Peyer's patch (tissue), 4 donors: ENCODE results near the gene MACROD2. TPM values are rescaled to one million over a fixed set of nuclear protein-coding genes. Genes with fewer than 3 reads are reported as not detected.

Source experiments
- DNase-seq, 3 donors: peaks; one replicate each; pipeline ENCODE4 v3.0.0-alpha.2; 2017 to 2019
- H3K27ac ChIP-seq, 4 donors: fragments of 200-600 bp; sonication (generic); one replicate each; pipeline ENCODE4 v1.5.1; 2016 to 2019
- H3K27me3 ChIP-seq, 2 donors: fragments of 200-600 bp; sonication (generic); one replicate each; pipeline ENCODE4 v1.5.1; 2019
- H3K36me3 ChIP-seq, 3 donors: fragments of 200-600 bp; sonication (generic); one replicate each; pipeline ENCODE4 v1.5.1; 2016 to 2019
- H3K4me1 ChIP-seq, 4 donors: fragments of 200-600 bp; sonication (generic); one replicate each; pipeline ENCODE4 v1.5.1; 2016 to 2019
- H3K4me3 ChIP-seq, 4 donors: fragments of 200-600 bp; sonication (generic); 1 replicate in 3 of 4; 2 replicates in 1 of 4; pipeline ENCODE4 v1.5.1; 2016 to 2019; ENCODE audit warnings: mild to moderate bottlenecking in 1 of 4
- H3K9me3 ChIP-seq, 4 donors: fragments of 200-600 bp; sonication (generic); one replicate each; pipeline ENCODE4 v1.5.1; 2016 to 2019; ENCODE audit warnings: mild to moderate bottlenecking in 1 of 4
- CTCF ChIP-seq, 6 experiments: fragments of 450-650 bp in 4 of 6; fragments of 200-600 bp in 2 of 6; sonication (generic) in 1 of 6; IDR thresholded peaks; one replicate each; pipeline ENCODE4 v1.5.1; 2017 to 2019; ENCODE audit warnings: antibody characterized with exemption in 6 of 6, mild to moderate bottlenecking in 3 of 6, moderate library complexity in 1 of 6
- POLR2A ChIP-seq, 2 donors: fragments of 450-650 bp; IDR thresholded peaks; one replicate each; pipeline ENCODE4 v1.5.1; 2017; ENCODE audit warnings: antibody characterized with exemption in 2 of 2, mild to moderate bottlenecking in 2 of 2, moderate library complexity in 2 of 2
- total RNA-seq, 4 donors: library from RNA; depleted of rRNA; stranded (reverse); fragments of >200 nt; gene quantifications; one replicate each; pipeline ENCODE4 v1.1.0, GENCODE V29; 2016

MACROD2 gene
- total RNA-seq, 4 donors from 2014 or later, result 2.5 to 10.7 (median 6.5) TPM

- H3K36me3 ChIP-seq, result no peaks in the 10 kb centered on the region
- no peak for DNase-seq
- H3K27ac ChIP-seq, result no peak overlapping the region
- no peak for TF ChIP-seq POLR2A (IDR thresholded peaks at IDR 0.05)
- TF ChIP-seq CTCF (IDR thresholded peaks at IDR 0.05), result no peak
- H3K4me3 ChIP-seq, result no peak overlapping the region
- no peaks in the 10 kb centered on the region for H3K4me1 ChIP-seq
- no peaks in the 10 kb centered on the region for H3K9me3 ChIP-seq
- no peaks in the 10 kb centered on the region for H3K27me3 ChIP-seq
Observed at GRCh38 chr20:14757728-14758127, 762.4 kb downstream of the MACROD2 start.

- Histone ChIP-seq H3K27ac (no peak overlapping the region), H3K9me3 (no peaks in the 10 kb centered on the region), H3K27me3 (no peaks in the 10 kb centered on the region), H3K4me1 (no peaks in the 10 kb centered on the region), H3K4me3 (no peak overlapping the region), H3K36me3 (no peaks in the 10 kb centered on the region)
- TF ChIP-seq POLR2A (IDR thresholded peaks at IDR 0.05) (no peak), CTCF (IDR thresholded peaks at IDR 0.05) (no peak)
- no peak for DNase-seq
Observed at GRCh38 chr20:14758356-14758755, 763.0 kb downstream of the MACROD2 start.

GRCh38 chr20:14759979-14760378 is 764.7 kb downstream of the MACROD2 start:
- Histone ChIP-seq H3K9me3 (no peaks in the 10 kb centered on the region), H3K4me1 (no peaks in the 10 kb centered on the region), H3K36me3 (no peaks in the 10 kb centered on the region), H3K27me3 (no peaks in the 10 kb centered on the region), H3K27ac (no peak overlapping the region), H3K4me3 (no peak overlapping the region)
- no peak for TF ChIP-seq POLR2A (IDR thresholded peaks at IDR 0.05)
- no peak for TF ChIP-seq CTCF (IDR thresholded peaks at IDR 0.05)
- DNase-seq, result no peak

- Histone ChIP-seq H3K4me1 (no peaks in the 10 kb centered on the region), H3K36me3 (no peaks in the 10 kb centered on the region), H3K9me3 (no peaks in the 10 kb centered on the region), H3K27ac (no peak overlapping the region), H3K4me3 (no peak overlapping the region), H3K27me3 (no peaks in the 10 kb centered on the region)
- DNase-seq, result no peak
- TF ChIP-seq CTCF (IDR thresholded peaks at IDR 0.05) (no peak), POLR2A (IDR thresholded peaks at IDR 0.05) (no peak)
Observed at GRCh38 chr20:14761903-14762302, 766.6 kb downstream of the MACROD2 start.

DNA sequence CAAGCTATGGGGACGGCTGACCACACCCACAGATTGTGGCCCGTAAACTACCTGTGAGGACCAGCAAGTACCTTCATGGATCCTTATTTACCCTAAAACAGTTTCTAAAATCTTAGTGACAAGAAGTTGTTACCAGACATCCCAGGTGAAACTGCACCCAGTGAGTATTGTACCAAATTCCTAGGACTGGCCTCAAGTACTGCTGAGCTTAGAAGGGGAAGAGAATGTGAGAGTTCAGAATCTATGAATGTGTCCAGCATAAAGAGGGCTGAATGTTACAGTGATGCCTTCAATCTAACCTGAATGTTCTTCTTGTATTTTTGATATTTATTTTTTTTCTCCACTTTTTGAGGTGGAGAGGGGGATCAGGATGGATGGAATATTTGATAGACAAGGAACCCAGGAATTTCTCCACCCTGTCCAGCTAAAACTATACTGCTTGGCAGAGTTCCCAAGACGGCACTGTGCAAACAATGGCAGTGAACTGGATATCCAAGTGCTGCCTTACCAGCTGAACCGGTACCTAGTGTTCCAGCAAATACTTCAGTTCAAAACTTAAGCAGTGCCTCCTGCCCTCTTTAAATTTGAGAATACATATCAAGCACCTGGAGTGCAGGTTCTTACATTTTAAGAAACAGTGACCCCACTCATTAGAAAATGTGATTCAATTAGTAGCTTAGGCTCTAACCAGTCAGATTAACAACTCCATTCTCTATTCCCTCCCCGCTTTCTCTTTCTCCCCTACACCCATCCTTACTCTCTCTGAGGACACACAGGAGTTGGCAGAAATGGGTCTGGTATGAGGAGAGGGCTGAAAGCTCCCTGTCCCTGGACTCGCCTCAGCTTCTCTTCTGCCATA is 769.4 kb downstream of the MACROD2 start:
- Histone ChIP-seq H3K27ac (no peak overlapping the region), H3K36me3 (no peaks in the 10 kb centered on the region), H3K9me3 (no peaks in the 10 kb centered on the region), H3K4me3 (no peak overlapping the region), H3K4me1 (no peaks in the 10 kb centered on the region), H3K27me3 (no peaks in the 10 kb centered on the region)
- TF ChIP-seq POLR2A (IDR thresholded peaks at IDR 0.05) (no peak), CTCF (IDR thresholded peaks at IDR 0.05) (no peak)
- no peak for DNase-seq
